SJSA1 (cell line): Measurements from ENCODE around the gene HABP4. TPM values are rescaled to one million over a fixed set of nuclear protein-coding genes. Genes with fewer than 3 reads are reported as not detected.

Source experiments
- DNase-seq, 2 experiments: peaks; one replicate each; pipeline ENCODE4 v3.0.0-alpha.2; 2015 to 2020; ENCODE audit warnings: low spot score in 2 of 2, low read depth in 1 of 2
- H3K27ac ChIP-seq: fragments of 250-450 bp; sonication (Bioruptor Pico); 2 replicates; pipeline ENCODE4 v1.5.1; 2020; ENCODE audit warnings: mild to moderate bottlenecking, moderate library complexity
- H3K27me3 ChIP-seq: fragments of 250-450 bp; sonication (Bioruptor Pico); replicated peaks from 2 replicates; pipeline ENCODE4 v1.5.1; 2020; ENCODE audit warnings: mild to moderate bottlenecking, moderate library complexity
- H3K36me3 ChIP-seq: fragments of 250-450 bp; sonication (Bioruptor Pico); 2 replicates; pipeline ENCODE4 v1.5.1; 2020; ENCODE audit warnings: mild to moderate bottlenecking
- H3K4me1 ChIP-seq: fragments of 250-450 bp; sonication (Bioruptor Pico); replicated peaks from 2 replicates; pipeline ENCODE4 v1.6.1; 2021; ENCODE audit warnings: mild to moderate bottlenecking
- H3K4me3 ChIP-seq: fragments of 250-450 bp; sonication (Bioruptor Pico); 2 replicates; pipeline ENCODE4 v1.5.1; 2020; ENCODE audit warnings: mild to moderate bottlenecking
- H3K9me3 ChIP-seq: fragments of 250-450 bp; sonication (Bioruptor Pico); replicated peaks from 2 replicates; pipeline ENCODE4 v1.5.1; 2020; ENCODE audit warnings: mild to moderate bottlenecking
- total RNA-seq: library from RNA; depleted of rRNA; stranded (reverse); fragments of >200 nt; shearing (Covaris generic); gene quantifications from 2 replicates; pipeline ENCODE4 v1.2.3, GENCODE V29; 2014

The HABP4 gene
- total RNA-seq, 1 experiment from 2014 or later: 30.7 TPM

DNA sequence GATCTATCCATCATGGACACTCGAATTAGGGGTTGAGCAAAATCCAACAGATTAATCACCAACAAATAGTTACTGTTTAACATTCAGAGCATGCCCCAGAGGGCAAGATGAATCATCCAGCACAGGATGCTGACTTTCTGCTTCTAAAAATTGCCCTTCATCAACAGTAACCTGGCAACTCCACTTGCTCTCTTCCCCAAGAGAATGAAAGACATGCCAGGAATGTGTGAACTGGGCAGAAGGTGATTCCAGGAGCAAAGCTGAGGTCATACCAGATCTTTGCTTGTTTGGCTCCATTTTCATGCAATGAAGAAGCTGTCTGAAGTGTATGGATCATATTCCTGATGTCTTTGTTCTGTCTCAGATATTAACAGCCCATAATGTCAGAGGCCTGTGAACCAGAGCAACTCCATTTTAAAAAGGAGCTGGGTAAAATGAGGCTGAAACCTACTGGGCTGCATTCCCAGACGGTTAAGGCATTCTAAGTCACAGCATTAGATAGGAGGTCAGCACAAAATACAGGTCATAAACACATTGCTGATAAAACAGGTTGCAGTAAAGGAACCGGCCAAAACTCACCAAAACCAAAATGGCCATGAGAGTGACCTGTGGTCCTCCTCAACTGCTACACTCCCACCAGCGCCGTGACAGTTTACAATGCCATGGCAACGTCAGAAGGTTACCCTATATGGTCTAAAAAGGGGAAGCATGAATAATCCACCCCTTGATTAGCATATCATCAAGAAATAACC lies 29.3 kb upstream of the HABP4 start:
- H3K4me3 ChIP-seq: no peak overlapping the region
- DNase-seq: peak; percentile 84 to 89
- peak overlapping the region; percentile 96 for H3K27ac ChIP-seq
- H3K9me3 ChIP-seq: no peaks in the 10 kb centered on the region
- peaks cover 15% of the 10 kb centered on the region for H3K36me3 ChIP-seq
- H3K4me1 ChIP-seq: peaks cover 30% of the 10 kb centered on the region
- no peaks in the 10 kb centered on the region for H3K27me3 ChIP-seq

DNA sequence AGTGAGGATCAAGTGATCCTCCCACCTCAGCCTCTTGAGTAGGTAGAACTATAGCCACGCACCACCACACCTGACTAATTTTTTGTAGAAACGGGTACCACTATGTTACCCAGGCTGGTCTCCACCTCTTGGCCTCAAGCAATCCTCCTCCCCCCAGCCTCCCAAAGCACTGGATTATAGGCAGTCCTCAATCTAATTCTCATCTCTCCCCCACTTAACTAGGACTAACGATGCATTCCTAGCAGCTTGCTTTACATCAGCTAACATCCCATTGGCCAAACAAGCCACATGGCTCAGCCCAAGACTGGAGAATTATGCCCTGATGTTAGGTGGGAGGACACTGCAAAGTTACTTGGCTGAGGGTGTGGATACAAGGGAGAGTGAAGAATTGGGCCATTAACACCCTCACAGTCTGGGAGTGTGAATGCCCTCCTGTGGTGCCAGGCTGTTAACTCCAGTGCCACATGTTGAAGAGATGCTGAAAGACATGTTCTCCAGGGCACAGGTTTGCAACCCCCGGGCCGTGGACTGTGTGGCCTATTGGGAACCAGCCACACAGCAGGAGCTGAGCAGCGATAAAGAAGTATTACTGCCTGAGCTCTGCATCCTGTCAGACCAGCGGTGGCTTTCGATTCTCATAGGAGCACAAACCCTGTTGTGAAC lies 26.5 kb upstream of the HABP4 start:
- Histone ChIP-seq H3K9me3 (no peaks in the 10 kb centered on the region), H3K27me3 (no peaks in the 10 kb centered on the region), H3K4me3 (no peak overlapping the region), H3K4me1 (peaks cover 22% of the 10 kb centered on the region), H3K36me3 (no peaks in the 10 kb centered on the region), H3K27ac (no peak overlapping the region)
- DNase-seq: no peak

DNA sequence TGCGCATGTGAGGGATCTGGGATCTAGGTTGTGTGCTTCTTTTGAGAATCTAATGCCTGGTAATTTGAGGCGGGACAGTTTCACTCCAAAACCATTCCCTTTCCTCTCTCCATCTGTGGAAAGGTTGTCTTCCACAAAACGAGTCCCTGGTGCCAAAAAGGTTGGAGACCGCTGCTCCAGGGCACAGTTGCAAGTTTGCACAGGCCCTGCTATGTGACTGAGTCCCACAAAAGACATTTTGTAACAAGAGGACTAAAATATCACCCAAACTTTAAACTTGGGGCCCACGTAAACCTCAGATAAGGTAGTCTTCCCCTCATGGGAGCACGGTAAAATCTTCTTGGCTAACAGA lies 26.0 kb upstream of the HABP4 start:
- Histone ChIP-seq H3K27me3 (no peaks in the 10 kb centered on the region), H3K4me3 (no peak overlapping the region), H3K4me1 (peaks cover 22% of the 10 kb centered on the region), H3K9me3 (no peaks in the 10 kb centered on the region), H3K36me3 (no peaks in the 10 kb centered on the region), H3K27ac (no peak overlapping the region)
- DNase-seq: no peak

DNA sequence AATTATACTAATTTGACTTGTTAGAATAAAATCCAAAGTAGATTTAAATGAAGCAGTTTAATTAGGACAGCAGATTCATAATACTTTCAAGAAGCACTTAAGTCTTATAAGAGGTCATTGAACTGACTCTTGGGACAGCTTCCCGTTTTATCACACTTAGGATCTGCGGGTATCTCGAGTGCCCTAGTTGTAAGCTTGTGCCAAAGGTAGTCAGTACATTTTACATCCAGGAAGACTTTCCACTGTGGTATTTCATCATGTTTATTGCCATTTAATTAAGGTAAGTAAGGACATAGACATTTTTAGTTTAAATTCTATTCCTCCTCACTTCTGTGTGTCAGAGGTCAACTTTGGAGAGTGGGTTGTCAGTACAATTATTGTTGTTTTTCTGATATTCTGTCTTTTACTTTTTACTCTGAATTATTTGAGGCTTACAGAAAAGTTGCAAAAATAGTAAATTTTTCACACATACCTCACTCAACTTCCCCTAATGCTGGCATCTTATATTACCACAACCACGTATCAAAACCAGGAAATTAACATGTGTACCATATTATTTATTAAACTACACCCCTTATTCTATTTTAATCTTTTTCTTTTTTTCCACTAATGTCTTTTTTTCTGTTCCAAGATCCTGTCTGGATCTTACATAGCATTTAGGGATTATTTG lies 24.3 kb upstream of the HABP4 start:
- Histone ChIP-seq H3K9me3 (no peaks in the 10 kb centered on the region), H3K27me3 (no peaks in the 10 kb centered on the region), H3K36me3 (no peaks in the 10 kb centered on the region), H3K4me1 (peaks cover 9% of the 10 kb centered on the region), H3K27ac (no peak overlapping the region), H3K4me3 (no peak overlapping the region)
- DNase-seq: no peak

DNA sequence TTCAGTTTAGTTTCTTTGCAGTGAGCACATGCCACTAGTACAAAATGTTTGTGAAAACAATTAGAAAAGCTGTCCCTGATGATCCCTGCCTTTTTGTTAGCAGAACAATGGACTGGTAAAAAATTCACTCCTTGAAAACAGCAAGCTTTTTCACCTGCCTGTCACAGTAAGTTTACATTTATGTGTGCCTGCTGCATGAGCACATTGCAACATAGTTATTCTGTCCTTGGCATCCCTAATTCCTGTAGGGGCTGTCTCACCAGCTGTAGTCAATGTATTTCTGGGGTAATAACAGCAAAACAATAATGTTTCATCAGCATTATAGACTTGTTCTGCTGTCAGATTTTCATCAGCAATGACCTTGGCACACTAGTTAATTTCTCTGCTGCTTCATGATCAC lies 20.2 kb upstream of the HABP4 start:
- DNase-seq: no peak
- Histone ChIP-seq H3K27me3 (no peaks in the 10 kb centered on the region), H3K27ac (no peak overlapping the region), H3K4me3 (no peak overlapping the region), H3K4me1 (no peaks in the 10 kb centered on the region), H3K9me3 (no peaks in the 10 kb centered on the region), H3K36me3 (no peaks in the 10 kb centered on the region)

DNA sequence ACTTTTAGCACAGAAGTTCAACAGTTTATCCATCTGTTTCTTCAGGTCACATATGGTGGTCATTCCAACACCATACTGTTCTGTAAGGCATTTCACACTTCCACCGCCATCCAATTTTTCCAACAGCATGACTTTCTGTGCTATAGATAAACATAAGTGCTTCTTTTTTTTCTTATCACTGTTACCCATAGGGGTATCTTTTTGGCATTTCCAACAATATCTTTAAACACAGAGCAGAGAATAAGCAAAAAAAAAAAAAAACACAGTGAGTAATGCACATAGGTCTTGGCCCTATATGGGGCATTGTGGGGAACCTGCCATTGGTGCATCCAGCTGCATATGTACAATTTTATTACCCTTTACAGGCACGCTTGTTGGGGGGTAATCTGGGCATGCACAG lies 19.6 kb upstream of the HABP4 start:
- no peak overlapping the region for H3K4me3 ChIP-seq
- DNase-seq: no peak
- no peaks in the 10 kb centered on the region for H3K36me3 ChIP-seq
- no peaks in the 10 kb centered on the region for H3K4me1 ChIP-seq
- H3K27me3 ChIP-seq: no peaks in the 10 kb centered on the region
- H3K9me3 ChIP-seq: no peaks in the 10 kb centered on the region; the same call in 1 of the 2 replicates
- no peak overlapping the region for H3K27ac ChIP-seq

DNA sequence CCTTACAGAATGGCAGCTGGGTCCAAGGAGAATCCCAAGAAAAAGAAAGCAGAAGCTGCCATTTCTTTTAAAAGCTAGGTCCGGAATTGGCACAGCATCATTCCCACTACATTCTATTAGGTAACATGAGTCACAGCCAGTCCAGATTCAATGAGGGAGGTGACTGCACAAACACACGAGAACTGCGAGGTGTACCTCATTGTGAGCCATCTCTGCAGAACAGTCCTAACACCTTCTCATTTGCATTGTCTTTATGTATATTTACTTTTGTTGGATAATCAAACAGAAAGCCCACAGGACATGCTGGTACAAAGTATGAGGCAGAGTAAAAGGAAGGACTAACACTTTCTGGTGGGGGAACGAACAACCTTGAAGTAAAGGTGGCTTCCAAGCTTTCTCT lies 14.6 kb upstream of the HABP4 start:
- Histone ChIP-seq H3K27ac (no peak overlapping the region), H3K9me3 (no peaks in the 10 kb centered on the region; the same call in 1 of the 2 replicates), H3K4me3 (no peak overlapping the region), H3K36me3 (no peaks in the 10 kb centered on the region), H3K4me1 (no peaks in the 10 kb centered on the region), H3K27me3 (no peaks in the 10 kb centered on the region)
- peak in 1 of 2 experiments; percentile 8 for DNase-seq

DNA sequence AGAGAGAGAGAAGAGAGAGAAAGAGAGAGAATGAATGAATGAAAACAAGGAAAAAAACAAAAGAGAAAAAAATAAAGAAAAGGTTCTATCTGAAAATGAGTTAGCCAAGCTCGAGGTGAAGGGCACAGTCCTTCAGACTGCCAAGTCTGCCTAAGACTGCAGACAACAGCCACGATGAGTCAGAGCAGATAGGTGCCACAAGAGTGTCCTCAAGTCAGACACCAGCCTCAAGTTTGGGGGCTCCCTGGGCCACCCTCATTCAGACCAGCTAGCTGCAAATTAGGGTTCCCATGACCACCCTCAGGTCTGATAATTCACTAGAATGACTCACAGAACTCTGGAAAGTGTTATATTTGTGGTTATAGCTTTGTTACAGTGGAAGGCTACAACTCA lies 13.9 kb upstream of the HABP4 start:
- H3K36me3 ChIP-seq: no peaks in the 10 kb centered on the region
- H3K27me3 ChIP-seq: no peaks in the 10 kb centered on the region
- H3K9me3 ChIP-seq: no peaks in the 10 kb centered on the region; the same call in 1 of the 2 replicates
- no peak overlapping the region for H3K4me3 ChIP-seq
- H3K4me1 ChIP-seq: no peaks in the 10 kb centered on the region
- H3K27ac ChIP-seq: no peak overlapping the region
- DNase-seq: no peak

DNA sequence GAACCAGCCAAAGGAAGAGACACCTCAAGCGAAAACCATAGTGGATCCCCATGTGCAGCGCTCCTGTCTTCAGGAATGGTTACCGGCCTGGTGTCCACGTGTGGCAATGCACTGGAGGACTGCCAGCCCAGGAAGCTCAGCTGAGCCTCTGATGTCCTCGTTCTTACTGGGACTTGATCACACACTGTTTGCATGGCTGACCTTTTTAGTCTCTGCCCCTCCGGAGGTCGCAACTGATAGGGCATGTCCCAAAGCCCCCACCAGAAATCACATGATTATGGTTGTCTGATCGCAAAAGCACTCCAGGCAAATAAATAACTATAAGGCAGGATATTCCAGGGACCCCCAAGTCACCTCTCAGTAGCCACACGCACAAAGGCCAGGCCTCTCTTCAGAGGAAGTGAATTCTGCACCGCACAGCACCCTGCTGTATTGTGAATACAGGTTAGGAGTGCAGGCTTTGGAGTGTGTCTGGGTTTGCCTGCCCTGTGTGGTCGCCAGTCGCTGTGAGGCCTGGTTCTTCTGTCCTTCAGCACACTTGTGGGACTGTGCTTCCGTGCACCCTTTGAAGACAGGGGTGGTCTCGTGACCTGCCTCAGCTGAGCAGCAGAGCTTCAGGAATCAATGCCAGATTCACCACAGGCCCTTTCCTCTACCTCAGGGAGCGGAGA lies 13.4 kb upstream of the HABP4 start:
- Histone ChIP-seq H3K36me3 (no peaks in the 10 kb centered on the region), H3K4me1 (no peaks in the 10 kb centered on the region), H3K27me3 (no peaks in the 10 kb centered on the region), H3K9me3 (no peaks in the 10 kb centered on the region; the same call in 1 of the 2 replicates), H3K4me3 (no peak overlapping the region), H3K27ac (no peak overlapping the region)
- no peak for DNase-seq

DNA sequence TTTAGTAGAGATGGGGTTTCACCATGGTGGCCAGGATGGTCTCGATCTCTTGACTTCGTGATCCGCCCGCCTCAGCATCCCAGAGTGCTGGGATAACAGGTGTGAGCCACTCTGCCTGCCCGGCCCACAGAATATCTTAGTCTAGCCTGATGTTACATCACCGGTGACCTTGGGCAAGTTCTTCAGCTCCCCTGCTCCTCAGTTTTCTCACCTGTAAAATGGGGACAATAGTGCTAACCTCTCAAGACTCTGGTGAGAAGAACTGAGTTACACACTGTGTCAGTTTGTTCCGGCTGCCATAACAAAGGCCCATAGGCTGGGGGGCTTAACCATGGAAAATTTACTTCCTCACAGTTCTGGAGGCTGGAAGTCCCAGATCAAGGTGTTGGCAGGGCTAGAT lies 12.5 kb upstream of the HABP4 start:
- H3K4me3 ChIP-seq: no peak overlapping the region
- H3K36me3 ChIP-seq: no peaks in the 10 kb centered on the region
- H3K27me3 ChIP-seq: no peaks in the 10 kb centered on the region
- H3K9me3 ChIP-seq: no peaks in the 10 kb centered on the region; the same call in 1 of the 2 replicates
- peak in 1 of 2 experiments; percentile 6 for DNase-seq
- H3K4me1 ChIP-seq: no peaks in the 10 kb centered on the region
- H3K27ac ChIP-seq: no peak overlapping the region

DNA sequence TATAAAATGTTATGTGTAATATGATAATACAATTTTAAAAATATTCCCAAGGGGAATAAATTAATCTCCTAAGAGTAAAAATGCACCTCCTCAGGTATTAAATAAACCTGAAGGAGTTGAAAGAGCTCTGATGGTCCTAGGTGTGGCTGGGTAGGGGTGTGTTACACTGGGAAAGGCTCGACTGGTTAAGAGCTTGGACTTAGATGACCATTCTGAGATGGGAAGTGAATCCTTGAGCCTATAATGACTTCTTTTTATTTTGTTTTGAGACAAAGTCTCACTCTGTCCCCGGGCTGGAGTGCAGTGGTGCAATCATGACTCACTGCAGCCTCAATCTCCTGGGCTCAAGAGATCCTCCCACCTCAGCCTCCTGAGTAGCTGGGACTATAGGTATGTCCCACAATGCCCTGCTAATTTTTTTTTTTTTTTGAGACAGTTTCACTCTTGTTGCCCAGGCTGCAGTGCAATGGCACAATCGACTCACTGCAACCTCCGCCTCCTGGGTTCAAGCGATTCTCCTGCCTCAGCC lies 9.2 kb upstream of the HABP4 start:
- no peaks in the 10 kb centered on the region for H3K27me3 ChIP-seq
- DNase-seq: peak in 1 of 2 experiments; percentile 5
- no peak overlapping the region for H3K4me3 ChIP-seq
- no peaks in the 10 kb centered on the region for H3K9me3 ChIP-seq
- no peaks in the 10 kb centered on the region for H3K4me1 ChIP-seq
- no peaks in the 10 kb centered on the region for H3K36me3 ChIP-seq
- H3K27ac ChIP-seq: no peak overlapping the region

DNA sequence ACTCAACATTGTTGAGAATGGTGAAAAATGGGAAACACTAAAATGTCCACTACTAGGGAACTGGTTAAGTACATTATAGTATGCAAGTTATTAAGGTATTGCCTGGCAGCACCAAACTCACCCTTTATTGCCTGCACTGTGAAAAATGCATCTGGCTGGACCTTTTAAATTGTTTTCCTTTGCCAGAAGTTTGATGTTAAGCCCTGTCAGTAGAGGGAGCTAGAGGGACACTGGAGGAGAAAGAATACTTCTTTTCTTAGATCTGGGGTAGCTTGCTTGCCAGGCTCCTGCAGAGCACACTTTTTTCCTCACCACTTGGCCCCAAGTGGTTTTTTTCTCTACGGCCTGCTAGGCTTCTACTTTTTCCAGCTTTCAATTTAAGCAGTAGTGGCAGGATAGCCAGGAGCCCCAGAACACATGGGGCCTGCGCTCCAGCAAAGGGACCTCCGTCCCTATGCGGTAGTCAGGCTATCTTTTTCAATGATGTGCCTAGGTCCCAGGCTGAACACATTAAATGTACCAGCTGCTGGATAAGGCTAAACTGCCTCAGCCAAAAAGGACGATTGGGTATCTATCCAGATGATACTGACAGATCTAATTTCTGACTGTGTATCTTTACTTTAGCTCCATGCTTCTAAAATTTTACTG lies 8.0 kb upstream of the HABP4 start:
- Histone ChIP-seq H3K4me3 (no peak overlapping the region), H3K9me3 (no peaks in the 10 kb centered on the region), H3K36me3 (no peaks in the 10 kb centered on the region), H3K27me3 (no peaks in the 10 kb centered on the region), H3K4me1 (no peaks in the 10 kb centered on the region), H3K27ac (no peak overlapping the region)
- DNase-seq: peak in 1 of 2 experiments; percentile 14

DNA sequence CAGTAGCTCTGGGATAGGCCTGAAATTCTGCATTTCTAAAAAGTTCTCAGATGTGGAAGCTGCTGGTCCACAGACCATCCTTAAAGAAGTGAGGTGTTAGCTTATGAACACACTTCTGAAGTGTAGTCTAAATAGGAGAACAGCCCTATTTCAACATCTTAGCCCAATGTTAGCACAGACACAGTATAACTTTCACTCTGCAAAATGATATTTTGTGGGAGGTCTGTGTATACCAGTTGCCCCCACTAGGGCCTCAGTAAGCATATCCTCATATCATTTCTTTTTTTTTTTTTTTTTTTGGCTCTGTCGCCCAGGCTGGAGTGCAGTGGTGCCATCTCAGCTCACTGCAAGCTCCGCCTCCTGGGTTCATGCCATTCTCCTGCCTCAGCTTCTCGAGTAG lies 7.5 kb upstream of the HABP4 start:
- peak in 1 of 2 experiments; percentile 0 for DNase-seq
- Histone ChIP-seq H3K27me3 (no peaks in the 10 kb centered on the region), H3K4me1 (no peaks in the 10 kb centered on the region), H3K9me3 (no peaks in the 10 kb centered on the region), H3K4me3 (no peak overlapping the region), H3K27ac (no peak overlapping the region), H3K36me3 (no peaks in the 10 kb centered on the region)
